ENCODE results near the gene COG5.

Gene COG5

GRCh38 chr7:107353701-107354100 lies 210.0 kb downstream of the COG5 start:
- no peaks in the 10 kb centered on the region for H3K9me2 ChIP-seq (replicated peaks; ENCODE audit: low read depth, low read length)
- no peaks in the 10 kb centered on the region for H3K79me2 ChIP-seq (ENCODE audit: insufficient read depth, low read length)
- TF ChIP-seq EZH2phosphoT487 (IDR thresholded peaks at IDR 0.05; ENCODE audit: borderline replicate concordance), result no peak
- TF ChIP-seq, protein P1, sequence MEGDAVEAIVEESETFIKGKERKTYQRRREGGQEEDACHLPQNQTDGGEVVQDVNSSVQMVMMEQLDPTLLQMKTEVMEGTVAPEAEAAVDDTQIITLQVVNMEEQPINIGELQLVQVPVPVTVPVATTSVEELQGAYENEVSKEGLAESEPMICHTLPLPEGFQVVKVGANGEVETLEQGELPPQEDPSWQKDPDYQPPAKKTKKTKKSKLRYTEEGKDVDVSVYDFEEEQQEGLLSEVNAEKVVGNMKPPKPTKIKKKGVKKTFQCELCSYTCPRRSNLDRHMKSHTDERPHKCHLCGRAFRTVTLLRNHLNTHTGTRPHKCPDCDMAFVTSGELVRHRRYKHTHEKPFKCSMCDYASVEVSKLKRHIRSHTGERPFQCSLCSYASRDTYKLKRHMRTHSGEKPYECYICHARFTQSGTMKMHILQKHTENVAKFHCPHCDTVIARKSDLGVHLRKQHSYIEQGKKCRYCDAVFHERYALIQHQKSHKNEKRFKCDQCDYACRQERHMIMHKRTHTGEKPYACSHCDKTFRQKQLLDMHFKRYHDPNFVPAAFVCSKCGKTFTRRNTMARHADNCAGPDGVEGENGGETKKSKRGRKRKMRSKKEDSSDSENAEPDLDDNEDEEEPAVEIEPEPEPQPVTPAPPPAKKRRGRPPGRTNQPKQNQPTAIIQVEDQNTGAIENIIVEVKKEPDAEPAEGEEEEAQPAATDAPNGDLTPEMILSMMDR (conservative IDR thresholded peaks at IDR 0.05; ENCODE audit: low read length), result no peak
- H3K4me1 ChIP-seq (ENCODE audit: insufficient read depth, low read length, poor library complexity, severe bottlenecking), result no peaks in the 10 kb centered on the region
- H2AFZ ChIP-seq (ENCODE audit: low read length), result no peak overlapping the region
- H3K4me2 ChIP-seq (ENCODE audit: low read depth, low read length, poor library complexity, severe bottlenecking), result no peak overlapping the region
- H3K27me3 ChIP-seq (ENCODE audit: insufficient read depth, low read length, poor library complexity, severe bottlenecking), result no peaks in the 10 kb centered on the region
- H3K9me3 ChIP-seq (ENCODE audit: insufficient read depth, low read depth, low read length), result no peaks in the 10 kb centered on the region
- H3F3A ChIP-seq (ENCODE audit: low read depth), result no peaks in the 10 kb centered on the region
- H3K4me3 ChIP-seq (ENCODE audit: low read length, poor library complexity, severe bottlenecking), result no peak overlapping the region
- no peak overlapping the region for H3K9ac ChIP-seq (ENCODE audit: low read depth, low read length, poor library complexity, severe bottlenecking)
- H4K20me1 ChIP-seq (ENCODE audit: insufficient read depth, low read length, poor library complexity, severe bottlenecking), result no peaks in the 10 kb centered on the region
- H3K36me3 ChIP-seq (ENCODE audit: insufficient read depth, low read length), result peaks cover under 1% of the 10 kb centered on the region; the same call in 1 of the 2 replicates

- H3K79me2 ChIP-seq (ENCODE audit: insufficient read depth, low read length), result no peaks in the 10 kb centered on the region
- no peak overlapping the region for H2AFZ ChIP-seq (ENCODE audit: low read length)
- no peaks in the 10 kb centered on the region for H3K9me3 ChIP-seq (ENCODE audit: insufficient read depth, low read depth, low read length)
- H3K27me3 ChIP-seq (ENCODE audit: insufficient read depth, low read length, poor library complexity, severe bottlenecking), result no peaks in the 10 kb centered on the region
- no peaks in the 10 kb centered on the region for H3K36me3 ChIP-seq (ENCODE audit: insufficient read depth, low read length)
- H3K4me3 ChIP-seq (ENCODE audit: low read length, poor library complexity, severe bottlenecking), result no peak overlapping the region
- H3K9ac ChIP-seq (ENCODE audit: low read depth, low read length, poor library complexity, severe bottlenecking), result no peak overlapping the region
- H4K20me1 ChIP-seq (ENCODE audit: insufficient read depth, low read length, poor library complexity, severe bottlenecking), result no peaks in the 10 kb centered on the region
- TF ChIP-seq, protein P1 (conservative IDR thresholded peaks at IDR 0.05; ENCODE audit: low read length), result no peak
- no peak for TF ChIP-seq EZH2phosphoT487 (IDR thresholded peaks at IDR 0.05; ENCODE audit: borderline replicate concordance)
- no peaks in the 10 kb centered on the region for H3K4me1 ChIP-seq (ENCODE audit: insufficient read depth, low read length, poor library complexity, severe bottlenecking)
- H3K4me2 ChIP-seq (ENCODE audit: low read depth, low read length, poor library complexity, severe bottlenecking), result no peak overlapping the region
- H3F3A ChIP-seq (ENCODE audit: low read depth), result no peaks in the 10 kb centered on the region
- no peaks in the 10 kb centered on the region for H3K9me2 ChIP-seq (replicated peaks; ENCODE audit: low read depth, low read length)
Observed at GRCh38 chr7:107345898-107346297, 217.8 kb downstream of the COG5 start.

DNA sequence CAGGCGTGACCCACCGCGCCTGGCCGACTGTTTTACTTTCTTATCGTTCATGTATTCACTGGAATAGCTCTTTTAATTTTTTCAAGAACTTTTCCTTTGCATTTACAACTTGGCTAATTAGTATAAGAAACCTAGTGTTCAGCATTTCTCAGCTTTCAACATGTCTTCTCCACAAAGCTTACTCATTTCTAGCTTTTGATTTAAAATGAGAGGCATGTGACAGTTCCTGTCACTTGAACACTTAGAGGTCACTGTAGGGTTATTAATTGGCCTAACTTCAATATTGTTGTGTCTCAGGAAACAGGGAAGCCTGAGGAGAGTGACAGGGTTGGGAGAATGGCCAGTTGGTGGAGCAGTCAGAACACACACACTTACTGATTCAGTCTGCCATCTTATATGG lies 218.9 kb downstream of the COG5 start:
- Histone ChIP-seq H3K4me1 (ENCODE audit: insufficient read depth, low read length, poor library complexity, severe bottlenecking) (no peaks in the 10 kb centered on the region), H3K27me3 (ENCODE audit: insufficient read depth, low read length, poor library complexity, severe bottlenecking) (no peaks in the 10 kb centered on the region), H3K79me2 (ENCODE audit: insufficient read depth, low read length) (no peaks in the 10 kb centered on the region), H3K4me2 (ENCODE audit: low read depth, low read length, poor library complexity, severe bottlenecking) (no peak overlapping the region), H2AFZ (ENCODE audit: low read length) (no peak overlapping the region), H3F3A (ENCODE audit: low read depth) (no peaks in the 10 kb centered on the region), H3K9me2 (replicated peaks; ENCODE audit: low read depth, low read length) (no peaks in the 10 kb centered on the region), H3K4me3 (ENCODE audit: low read length, poor library complexity, severe bottlenecking) (no peak overlapping the region), H3K36me3 (ENCODE audit: insufficient read depth, low read length) (no peaks in the 10 kb centered on the region), H3K9ac (ENCODE audit: low read depth, low read length, poor library complexity, severe bottlenecking) (no peak overlapping the region), H3K9me3 (ENCODE audit: insufficient read depth, low read depth, low read length) (no peaks in the 10 kb centered on the region), H4K20me1 (ENCODE audit: insufficient read depth, low read length, poor library complexity, severe bottlenecking) (no peaks in the 10 kb centered on the region)
- TF ChIP-seq, protein P1 (conservative IDR thresholded peaks at IDR 0.05; ENCODE audit: low read length), result no peak
- TF ChIP-seq EZH2phosphoT487 (IDR thresholded peaks at IDR 0.05; ENCODE audit: borderline replicate concordance), result no peak

Data from Loucy (cell line).